ENCODE data around the gene ADGRV1. TPM values are rescaled to one million over a fixed set of nuclear protein-coding genes. Genes with fewer than 3 reads are reported as not detected.
A peak's percentile ranks its signal among the peaks of the same experiment; 100 is the strongest.

ADGRV1 gene
- total RNA-seq, 1 donor from 2014 or later, result 0.99 TPM

DNA sequence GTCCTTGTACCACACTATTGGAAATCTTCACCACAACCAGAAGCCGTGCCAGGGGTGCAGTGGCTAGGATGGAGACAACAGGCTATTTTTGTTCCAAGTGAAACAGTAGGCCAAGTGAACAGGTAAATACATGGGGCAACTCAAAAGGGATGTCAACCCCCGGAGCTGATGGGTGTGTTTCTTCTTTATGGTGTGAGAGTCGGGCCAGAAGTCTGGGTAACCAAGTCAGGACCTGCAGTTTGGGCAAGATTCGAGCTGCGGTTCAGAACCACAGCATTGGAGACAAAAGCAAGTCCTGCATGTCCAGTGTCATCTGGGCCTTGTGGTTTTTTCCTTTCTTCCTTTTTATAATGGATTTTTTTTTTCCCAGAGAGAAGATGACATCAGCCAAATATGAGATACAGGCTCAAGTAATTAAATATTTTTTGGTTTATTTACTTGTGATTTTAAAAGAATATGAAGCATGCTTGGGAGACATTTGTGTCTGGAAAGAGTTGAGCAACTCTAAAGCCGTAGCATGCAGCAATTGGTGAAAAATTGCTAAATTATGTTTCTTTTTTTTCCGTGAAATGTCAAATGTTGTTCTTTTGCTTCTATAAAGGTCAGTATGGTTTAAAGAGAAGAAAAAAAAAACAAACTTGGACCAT, 562.9 kb downstream of the ADGRV1 start:
- Mint-ChIP-seq H3K27ac (ENCODE audit: unreplicated experiment) (no peak overlapping the region), H3K36me3 (ENCODE audit: unreplicated experiment) (no peaks in the 10 kb centered on the region), H3K4me1 (ENCODE audit: unreplicated experiment) (peaks cover 33% of the 10 kb centered on the region), H3K4me3 (ENCODE audit: unreplicated experiment) (no peak overlapping the region), H3K9me3 (ENCODE audit: unreplicated experiment) (no peaks in the 10 kb centered on the region), H3K27me3 (ENCODE audit: unreplicated experiment) (no peaks in the 10 kb centered on the region)
- DNase-seq (ENCODE audit: extremely low spot score, unreplicated experiment), result no peak
- TF ChIP-seq, protein P1, sequence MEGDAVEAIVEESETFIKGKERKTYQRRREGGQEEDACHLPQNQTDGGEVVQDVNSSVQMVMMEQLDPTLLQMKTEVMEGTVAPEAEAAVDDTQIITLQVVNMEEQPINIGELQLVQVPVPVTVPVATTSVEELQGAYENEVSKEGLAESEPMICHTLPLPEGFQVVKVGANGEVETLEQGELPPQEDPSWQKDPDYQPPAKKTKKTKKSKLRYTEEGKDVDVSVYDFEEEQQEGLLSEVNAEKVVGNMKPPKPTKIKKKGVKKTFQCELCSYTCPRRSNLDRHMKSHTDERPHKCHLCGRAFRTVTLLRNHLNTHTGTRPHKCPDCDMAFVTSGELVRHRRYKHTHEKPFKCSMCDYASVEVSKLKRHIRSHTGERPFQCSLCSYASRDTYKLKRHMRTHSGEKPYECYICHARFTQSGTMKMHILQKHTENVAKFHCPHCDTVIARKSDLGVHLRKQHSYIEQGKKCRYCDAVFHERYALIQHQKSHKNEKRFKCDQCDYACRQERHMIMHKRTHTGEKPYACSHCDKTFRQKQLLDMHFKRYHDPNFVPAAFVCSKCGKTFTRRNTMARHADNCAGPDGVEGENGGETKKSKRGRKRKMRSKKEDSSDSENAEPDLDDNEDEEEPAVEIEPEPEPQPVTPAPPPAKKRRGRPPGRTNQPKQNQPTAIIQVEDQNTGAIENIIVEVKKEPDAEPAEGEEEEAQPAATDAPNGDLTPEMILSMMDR (IDR thresholded peaks at IDR 0.05), result no peak

DNA sequence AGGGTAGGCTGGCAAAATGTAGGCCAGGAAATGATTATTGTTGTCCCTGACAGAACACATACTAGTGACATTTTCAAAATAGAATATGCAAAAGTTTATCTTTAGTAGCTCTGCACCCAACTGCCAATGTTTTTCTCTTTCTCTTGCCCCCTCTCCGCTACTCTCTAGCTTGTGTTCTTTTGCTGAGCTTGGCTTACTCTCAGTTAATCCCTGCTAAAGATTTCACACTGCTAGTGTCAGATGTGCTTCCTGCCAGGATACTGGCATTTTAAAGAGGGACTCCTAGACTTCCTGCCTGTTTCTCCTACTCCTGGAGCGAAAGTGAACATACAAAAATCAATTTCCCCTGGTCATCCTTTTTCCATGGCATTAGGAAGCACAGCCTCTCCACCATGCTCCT, 564.1 kb downstream of the ADGRV1 start:
- Mint-ChIP-seq H3K27ac (ENCODE audit: unreplicated experiment) (no peak overlapping the region), H3K27me3 (ENCODE audit: unreplicated experiment) (no peaks in the 10 kb centered on the region), H3K9me3 (ENCODE audit: unreplicated experiment) (no peaks in the 10 kb centered on the region), H3K4me3 (ENCODE audit: unreplicated experiment) (no peak overlapping the region), H3K36me3 (ENCODE audit: unreplicated experiment) (no peaks in the 10 kb centered on the region), H3K4me1 (ENCODE audit: unreplicated experiment) (peaks cover 45% of the 10 kb centered on the region)
- DNase-seq (ENCODE audit: extremely low spot score, unreplicated experiment), result no peak
- TF ChIP-seq, protein P1 (IDR thresholded peaks at IDR 0.05), result no peak

DNA sequence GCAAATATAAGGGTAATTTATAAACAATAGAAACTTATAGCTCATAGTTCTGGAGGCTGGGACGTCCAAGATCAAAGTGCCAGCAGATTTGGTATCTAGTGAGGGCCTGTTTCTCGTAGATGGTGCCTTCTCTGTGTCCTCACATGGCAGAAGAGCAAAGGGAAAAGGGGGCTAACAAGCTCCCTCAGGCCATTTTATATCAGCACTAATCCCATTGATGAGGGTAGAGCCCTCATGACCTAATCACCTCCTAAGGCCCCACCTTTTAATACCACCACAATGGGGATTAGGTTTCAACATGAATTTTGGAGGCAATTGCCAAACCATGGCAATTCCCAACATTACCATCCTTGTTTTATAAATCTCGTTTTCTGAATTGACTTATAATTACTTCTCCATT, 564.7 kb downstream of the ADGRV1 start:
- H3K27me3 Mint-ChIP-seq (ENCODE audit: unreplicated experiment), result no peaks in the 10 kb centered on the region
- H3K27ac Mint-ChIP-seq (ENCODE audit: unreplicated experiment), result no peak overlapping the region
- H3K4me3 Mint-ChIP-seq (ENCODE audit: unreplicated experiment), result no peak overlapping the region
- peaks cover 50% of the 10 kb centered on the region for H3K4me1 Mint-ChIP-seq (ENCODE audit: unreplicated experiment)
- no peaks in the 10 kb centered on the region for H3K9me3 Mint-ChIP-seq (ENCODE audit: unreplicated experiment)
- no peak for DNase-seq (ENCODE audit: extremely low spot score, unreplicated experiment)
- H3K36me3 Mint-ChIP-seq (ENCODE audit: unreplicated experiment), result no peaks in the 10 kb centered on the region
- TF ChIP-seq, protein P1 (IDR thresholded peaks at IDR 0.05), result no peak

DNA sequence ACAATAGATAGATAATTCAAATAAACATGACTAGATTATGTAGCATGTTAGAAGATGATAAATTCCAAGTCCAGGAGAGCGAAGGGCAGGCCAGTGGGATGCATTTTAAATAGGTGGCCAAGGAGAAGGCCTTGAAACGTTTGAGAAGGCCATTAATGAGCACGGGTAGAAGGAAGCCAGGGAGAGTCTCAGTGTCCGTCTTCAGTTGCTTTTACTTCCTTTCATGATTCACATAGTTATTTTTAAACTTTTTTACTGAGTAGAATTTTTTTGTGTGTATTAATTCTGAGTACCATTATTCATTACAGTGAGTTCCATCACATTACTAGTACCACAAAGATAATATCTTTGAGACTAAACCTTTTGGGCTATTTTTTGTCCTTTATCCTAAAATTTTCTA, 565.3 kb downstream of the ADGRV1 start:
- H3K9me3 Mint-ChIP-seq (ENCODE audit: unreplicated experiment), result no peaks in the 10 kb centered on the region
- DNase-seq (ENCODE audit: extremely low spot score, unreplicated experiment), result no peak
- TF ChIP-seq, protein P1 (IDR thresholded peaks at IDR 0.05), result no peak
- no peak overlapping the region for H3K4me3 Mint-ChIP-seq (ENCODE audit: unreplicated experiment)
- no peaks in the 10 kb centered on the region for H3K36me3 Mint-ChIP-seq (ENCODE audit: unreplicated experiment)
- H3K27ac Mint-ChIP-seq (ENCODE audit: unreplicated experiment), result no peak overlapping the region
- no peaks in the 10 kb centered on the region for H3K27me3 Mint-ChIP-seq (ENCODE audit: unreplicated experiment)
- H3K4me1 Mint-ChIP-seq (ENCODE audit: unreplicated experiment), result peaks cover 50% of the 10 kb centered on the region

DNA sequence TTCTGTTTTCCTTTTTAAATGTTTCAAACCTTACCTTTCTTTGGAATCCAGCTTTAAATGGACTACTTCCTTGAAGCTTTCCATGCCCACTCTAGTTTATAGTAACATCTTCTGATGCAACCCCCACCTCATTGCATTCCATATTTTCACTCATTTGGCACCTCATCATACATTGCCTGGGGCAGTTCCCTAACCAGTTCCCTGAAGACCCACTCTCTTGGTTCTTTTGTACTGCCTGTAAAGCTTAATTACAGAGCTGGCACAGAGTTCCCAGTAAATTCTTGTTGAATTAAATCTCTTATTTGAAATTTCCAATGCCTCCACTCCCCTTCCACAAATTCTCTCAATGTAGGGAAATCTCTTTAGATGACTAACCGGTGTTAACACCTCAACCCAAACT, 567.3 kb downstream of the ADGRV1 start:
- H3K9me3 Mint-ChIP-seq (ENCODE audit: unreplicated experiment), result no peaks in the 10 kb centered on the region
- no peaks in the 10 kb centered on the region for H3K27me3 Mint-ChIP-seq (ENCODE audit: unreplicated experiment)
- no peak for DNase-seq (ENCODE audit: extremely low spot score, unreplicated experiment)
- no peaks in the 10 kb centered on the region for H3K36me3 Mint-ChIP-seq (ENCODE audit: unreplicated experiment)
- H3K4me1 Mint-ChIP-seq (ENCODE audit: unreplicated experiment), result peaks cover 42% of the 10 kb centered on the region
- TF ChIP-seq, protein P1 (IDR thresholded peaks at IDR 0.05), result no peak
- H3K4me3 Mint-ChIP-seq (ENCODE audit: unreplicated experiment), result no peak overlapping the region
- peak overlapping the region; percentile 61 for H3K27ac Mint-ChIP-seq (ENCODE audit: unreplicated experiment)
